HG03442 (cell line): ENCODE data around the gene FGF14.

Source experiments
- ATAC-seq: cut with Tn5 transposase; IDR thresholded peaks from one replicate; pipeline ENCODE4 v1.9.1; 2021; ENCODE audit warnings: mild to moderate bottlenecking, moderate library complexity; ENCODE audit not compliant: unreplicated experiment

FGF14 gene

DNA sequence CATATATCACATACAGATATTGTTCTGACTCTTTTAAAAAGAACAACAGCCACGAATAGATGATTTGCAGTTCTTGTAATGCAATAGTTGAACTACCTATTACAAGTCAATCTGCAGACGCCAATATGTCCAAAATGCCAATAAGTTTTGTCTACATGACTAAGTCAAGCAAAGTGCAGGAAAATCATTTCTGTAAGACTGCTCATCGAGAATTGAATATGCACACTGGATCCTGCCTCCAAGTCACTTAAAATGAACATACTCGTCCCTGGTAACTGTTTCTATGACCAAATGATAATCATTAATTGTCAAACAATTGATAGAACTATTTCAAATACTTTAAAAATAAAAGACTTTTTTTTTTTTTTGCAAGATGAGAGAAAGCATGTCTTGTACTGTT is 573.7 kb downstream of the FGF14 start:
- no peak for ATAC-seq

DNA sequence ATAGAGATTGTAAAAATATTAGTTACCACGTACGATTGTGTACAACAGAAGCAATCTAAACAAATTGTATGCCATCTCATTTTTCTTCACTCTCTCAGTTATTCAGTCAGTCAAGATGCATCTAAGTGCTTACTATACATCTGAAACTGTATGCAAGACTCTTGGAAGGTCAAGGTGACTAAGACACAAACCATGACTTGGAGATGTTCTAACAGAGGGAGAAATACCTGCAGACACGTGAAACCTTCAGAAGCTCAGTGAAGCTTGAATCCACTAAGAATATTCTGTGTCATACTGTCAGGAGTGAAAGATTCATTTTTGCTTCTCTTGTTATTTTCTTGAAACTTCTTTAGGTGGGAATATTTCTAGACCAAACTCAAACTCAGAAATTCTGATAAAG is 584.0 kb downstream of the FGF14 start:
- ATAC-seq: peak; percentile 50

DNA sequence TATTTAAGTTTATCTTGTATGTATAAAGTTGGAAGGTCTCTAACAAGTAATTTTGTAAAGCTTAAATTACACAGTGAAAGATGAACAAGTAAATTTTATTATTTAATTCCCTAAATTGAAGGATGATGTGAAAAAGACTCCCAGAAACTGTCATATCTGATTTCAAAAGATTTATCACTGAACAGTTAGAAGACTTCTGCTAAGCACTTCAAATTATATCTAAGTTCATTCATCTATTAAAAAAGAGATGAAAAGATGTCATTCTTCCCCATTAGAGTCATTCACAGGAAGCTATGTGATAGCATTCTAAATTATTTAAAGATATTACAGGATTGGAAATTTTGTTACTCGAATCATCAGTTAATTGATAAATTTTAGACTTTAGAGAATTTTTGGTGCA is 590.0 kb downstream of the FGF14 start:
- ATAC-seq: no peak

DNA sequence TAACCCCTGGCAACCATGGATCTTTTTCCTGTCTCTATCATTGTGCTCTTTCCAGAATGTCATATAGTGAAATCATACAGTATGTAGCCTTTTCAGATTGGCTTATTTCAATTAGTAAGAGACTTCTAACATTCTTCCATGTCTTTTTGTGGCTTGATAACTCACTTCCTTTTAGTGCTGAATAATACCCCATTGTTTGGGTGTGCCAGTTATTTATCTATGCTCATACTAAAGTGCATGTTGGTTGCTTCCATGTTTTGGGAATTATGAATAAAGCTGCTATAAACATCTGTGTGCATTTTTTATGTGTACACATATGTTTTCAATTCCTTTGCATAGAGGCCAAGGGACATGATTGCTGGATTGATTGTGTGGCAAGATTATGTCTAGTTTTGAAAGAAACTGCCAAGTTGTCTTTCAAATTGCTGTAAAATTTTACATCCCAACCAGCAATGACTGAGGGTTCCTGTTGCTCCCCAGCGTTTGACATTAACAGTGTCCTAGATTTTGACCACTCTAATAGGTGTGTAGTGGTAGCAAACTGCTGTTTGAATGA is 590.5 kb downstream of the FGF14 start:
- no peak for ATAC-seq

DNA sequence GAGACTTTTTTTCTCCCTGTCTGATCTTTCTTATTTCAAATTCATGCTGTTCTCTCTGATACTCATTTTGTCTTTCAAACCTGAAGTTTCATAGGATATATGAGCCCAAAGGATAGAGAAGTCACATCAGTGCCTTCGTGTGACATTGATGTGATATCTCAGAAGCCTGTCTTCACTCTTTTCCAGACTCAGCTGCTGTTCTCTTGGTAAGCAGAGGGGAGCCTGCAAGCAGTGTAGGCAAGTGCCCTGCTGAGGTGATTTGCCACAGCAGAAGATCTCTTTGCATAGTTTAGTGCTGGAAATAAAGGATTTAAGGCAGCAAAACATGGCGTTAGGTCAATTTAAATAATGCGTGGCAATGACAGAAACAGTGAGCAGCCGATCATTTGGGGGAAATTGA is 602.7 kb downstream of the FGF14 start:
- no peak for ATAC-seq

DNA sequence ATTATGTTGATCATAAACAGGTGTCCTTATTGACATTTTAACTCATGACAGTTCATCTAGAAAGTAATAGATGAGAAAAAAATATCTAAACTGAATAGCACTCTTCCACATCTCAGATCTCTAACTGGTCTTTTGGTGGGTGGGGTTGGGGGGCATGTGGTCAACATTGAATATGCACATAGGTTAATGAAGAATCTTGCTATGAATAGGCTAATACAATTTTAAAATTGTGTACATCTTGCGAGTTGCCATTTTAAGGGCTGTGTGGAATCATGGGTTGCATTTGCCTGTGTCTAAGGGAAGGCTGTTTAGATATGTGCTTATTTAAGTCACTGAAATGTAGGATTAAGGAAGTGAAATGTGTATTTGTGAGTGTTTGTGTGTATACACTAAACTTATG is 603.4 kb downstream of the FGF14 start:
- no peak for ATAC-seq

DNA sequence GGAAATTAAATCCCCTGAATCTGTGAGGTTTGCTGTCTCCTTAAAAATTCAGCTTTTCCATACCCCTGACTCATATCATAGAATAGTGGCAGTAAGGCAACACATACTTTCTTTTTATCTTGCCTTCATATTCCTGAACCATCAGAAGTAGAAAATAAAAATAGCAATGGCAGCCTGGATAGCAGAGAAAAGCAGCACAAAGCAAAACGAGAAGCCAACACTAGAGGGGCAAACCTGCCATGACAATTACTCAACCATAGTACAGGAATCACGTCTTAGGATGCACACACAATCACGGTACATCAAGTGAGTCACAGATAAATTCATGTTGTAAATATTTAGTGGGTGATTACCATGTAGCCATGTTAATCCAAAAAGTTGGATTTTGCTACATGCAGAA is 606.4 kb downstream of the FGF14 start:
- ATAC-seq: no peak

DNA sequence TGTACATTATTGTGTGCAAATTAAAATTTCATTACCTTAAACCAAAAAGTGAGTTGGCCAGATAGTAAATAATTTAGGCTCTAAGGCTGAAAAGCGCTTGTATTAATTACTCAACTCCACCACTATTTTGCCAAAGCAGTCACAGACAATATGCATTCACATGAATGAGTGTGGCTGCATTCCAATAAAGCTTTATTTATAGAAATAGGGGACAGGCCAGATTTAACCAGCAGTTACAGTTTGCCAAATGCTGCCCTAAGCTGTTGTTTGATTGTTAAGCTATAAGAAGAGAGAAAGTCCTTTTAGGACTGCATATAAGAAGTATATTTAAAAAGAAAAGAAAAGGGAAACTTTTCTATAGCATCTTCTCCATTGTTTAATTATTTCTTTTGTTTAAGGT is 606.8 kb downstream of the FGF14 start:
- no peak for ATAC-seq

DNA sequence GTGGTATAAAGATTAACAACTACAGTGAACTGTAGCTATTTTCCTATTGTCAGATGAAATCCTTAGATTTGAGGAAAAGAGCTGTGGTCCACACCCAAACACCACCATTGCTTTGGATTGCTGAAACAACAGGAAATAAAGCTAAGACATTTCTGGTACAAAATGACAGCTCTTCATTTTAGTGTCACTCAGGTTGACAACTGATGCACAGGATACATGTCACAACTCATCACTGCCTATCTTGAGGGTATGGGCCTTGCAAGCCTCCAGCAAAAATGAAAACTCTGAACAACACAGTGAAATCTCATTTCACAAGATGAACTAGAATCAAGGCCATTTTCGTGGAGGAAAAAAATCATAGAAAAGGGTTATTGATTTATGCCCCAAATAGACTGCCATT is 609.7 kb downstream of the FGF14 start:
- ATAC-seq: no peak

DNA sequence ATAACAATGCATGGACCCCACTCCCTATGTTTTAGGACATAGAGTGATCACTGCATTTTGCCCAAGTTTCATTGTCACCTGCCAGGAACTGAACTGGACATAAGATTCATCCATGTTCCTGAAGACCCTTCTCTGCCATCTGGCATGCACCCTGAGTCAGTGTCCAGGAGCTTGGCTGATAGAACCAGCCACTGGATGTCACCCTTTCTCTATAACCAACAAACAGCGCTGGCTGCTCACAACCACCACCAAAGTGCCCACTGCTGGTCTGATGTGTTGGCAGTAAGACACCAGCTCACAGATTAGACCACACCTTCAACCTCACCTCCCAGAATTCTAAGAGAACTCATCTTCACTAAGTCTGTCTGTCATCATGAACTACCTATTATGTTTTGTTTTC is 616.0 kb downstream of the FGF14 start:
- ATAC-seq: no peak

DNA sequence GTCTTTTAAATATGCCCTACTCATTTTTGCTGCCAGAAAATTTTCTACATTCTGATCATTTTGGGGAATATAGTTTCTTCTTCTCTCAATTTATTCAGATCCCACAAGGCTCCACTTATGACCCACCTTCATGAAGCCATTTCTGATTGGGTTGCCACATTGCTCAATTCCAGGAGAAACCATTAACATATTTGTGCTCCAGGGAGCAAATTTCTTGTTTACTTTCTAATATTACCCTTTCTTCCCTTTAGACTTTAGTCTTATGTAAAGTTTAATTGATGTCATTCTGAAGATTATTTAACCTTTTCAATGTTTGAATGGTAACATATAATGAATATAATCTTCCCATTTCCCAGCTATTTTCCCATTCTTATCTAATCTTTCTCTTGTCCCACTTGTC is 617.5 kb downstream of the FGF14 start:
- no peak for ATAC-seq

DNA sequence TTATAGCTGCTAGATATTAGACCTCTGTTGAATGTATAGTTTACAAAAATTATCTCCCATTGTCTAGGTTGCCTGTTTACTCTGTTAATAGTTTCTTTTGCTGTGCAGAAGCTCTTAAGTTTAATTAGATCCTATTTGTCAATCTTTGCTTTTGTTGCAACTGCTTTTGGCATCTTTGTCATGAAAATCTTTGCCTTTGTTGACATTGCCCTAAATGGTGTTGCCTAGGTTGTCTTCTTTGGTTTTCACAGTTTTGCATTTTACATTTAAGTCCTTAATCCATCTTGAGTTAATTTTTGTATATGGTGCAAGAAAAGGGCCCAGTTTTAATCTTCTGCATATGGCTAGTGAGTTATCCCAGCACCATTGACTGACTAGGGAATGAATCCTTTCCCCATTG is 618.3 kb downstream of the FGF14 start:
- no peak for ATAC-seq

DNA sequence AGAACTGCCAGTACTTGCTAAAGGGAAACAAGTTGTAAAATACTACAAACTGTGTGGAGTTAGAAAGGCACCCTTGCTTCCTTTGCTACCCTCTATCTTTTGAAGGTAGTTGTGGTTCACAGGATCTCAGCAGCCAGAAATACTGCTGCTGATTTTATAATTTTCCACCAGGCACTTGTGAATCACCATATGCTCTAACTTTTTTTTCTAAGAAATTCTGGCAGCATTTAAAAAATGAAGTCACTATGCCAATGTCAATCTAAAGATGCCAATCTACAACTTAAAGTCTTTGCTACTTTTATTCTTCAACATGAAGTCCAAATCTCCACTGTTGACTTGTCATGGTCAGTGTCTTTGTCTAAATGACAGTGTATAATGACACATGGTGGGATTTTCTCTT is 621.6 kb downstream of the FGF14 start:
- no peak for ATAC-seq

DNA sequence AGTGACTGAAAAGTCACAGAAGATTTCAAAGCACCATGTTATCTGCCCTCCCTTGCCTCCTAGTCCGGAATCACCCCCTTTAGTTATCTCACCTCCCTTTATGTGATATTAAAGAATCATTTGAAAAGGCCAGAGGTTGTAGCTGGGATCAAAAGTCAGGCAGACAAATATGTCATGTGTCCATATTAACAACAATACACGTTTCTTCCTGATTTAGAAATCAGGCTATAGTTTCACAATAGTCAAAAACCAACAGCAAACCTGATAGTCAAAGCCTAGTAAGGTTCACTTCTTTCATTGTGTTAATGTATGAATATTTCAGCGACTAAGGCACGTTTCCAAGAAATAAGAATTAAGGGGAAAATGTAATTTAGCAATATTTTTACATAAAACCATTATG is 622.7 kb downstream of the FGF14 start:
- no peak for ATAC-seq

DNA sequence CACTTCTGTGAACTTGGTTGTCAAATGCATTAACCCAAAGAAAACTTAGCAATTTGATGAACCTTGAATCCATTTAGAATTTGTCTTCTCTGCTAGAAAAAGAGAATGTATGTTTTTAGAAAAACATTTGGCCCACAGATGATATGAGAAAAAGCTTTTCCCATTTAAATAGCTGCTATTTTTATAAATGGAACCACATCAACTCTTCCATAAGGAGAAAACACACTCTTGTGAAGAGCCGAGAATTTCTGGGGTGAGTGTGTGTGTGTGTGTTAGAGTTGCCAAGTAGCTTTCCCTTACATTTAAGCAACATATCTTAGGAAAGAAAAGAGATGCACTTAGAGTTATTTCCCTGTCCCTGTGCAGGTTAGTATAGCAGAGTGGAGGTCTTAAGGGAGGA is 626.6 kb downstream of the FGF14 start:
- ATAC-seq: no peak

DNA sequence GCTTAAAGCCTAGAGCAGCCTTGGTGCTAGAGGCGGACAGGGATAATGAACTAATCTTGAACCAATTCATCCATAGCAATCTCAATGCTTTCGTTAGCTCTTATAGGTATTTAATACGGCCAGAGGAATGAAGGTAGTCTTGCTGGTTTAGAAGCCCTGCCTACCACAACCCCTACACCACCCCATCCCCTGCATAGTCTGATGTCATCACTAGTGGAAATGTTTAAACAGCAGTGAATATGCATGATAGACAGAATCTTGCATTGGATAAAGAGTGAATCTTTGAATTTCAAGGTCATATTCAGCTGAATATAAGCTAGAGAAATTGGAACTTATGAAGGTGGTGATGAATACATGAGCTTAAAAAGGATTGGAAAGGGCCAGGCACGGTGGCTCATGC is 627.5 kb downstream of the FGF14 start:
- ATAC-seq: no peak

DNA sequence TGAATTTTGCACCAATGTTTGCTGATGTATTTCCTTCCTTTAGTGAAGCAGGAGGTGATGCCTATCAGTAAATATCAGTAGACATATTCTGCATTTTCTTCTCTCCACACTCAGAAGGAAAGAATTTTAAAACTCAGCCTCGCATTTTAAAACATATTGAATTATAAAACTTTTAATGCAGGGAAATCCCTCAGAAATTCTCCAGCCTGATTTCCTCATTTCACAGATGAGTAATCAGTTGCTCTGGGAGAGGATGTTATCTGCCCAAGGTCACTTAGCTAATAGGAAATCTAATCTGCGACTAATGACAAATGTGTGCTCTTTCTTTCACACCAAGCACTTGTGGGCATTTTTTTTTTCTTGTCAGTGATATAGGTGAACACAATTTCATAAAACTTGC is 628.8 kb downstream of the FGF14 start:
- no peak for ATAC-seq

DNA sequence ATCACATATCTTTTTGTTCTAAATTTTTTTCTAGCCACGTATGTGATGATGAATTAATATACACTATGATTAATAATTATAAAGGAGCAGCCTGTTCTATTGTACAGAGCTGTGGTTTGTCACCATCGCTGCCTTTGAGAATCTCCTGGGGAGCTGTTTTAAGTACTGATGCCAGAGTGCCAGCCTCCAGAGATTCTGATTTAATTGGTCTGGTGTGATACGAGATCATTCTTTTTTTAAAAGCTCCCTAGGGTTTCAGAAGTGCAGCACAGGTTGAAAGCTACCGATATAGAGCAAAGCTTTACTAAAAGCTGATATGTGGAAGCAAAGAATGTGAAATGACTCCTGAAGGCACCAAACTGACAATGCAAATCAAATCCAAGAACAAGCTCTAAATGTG is 634.7 kb downstream of the FGF14 start:
- ATAC-seq: no peak

DNA sequence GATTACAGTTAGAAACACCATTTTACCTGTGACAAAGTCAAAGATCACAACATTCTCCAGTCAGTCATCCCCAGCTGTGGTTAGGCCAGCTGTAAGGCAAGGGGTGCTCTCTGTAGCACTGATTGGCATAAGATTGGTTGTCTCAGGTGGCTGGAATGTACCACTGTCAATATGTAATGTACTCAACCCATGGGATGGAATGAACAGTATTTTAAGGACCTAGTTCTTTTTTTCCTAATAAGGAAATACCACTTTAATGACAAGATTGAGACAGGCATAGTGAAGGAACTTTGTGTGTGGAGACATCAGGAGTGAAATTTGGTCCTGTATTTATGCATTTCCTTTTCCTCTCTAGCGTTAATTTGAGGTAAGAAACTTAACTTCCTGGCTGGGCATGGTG is 638.7 kb downstream of the FGF14 start:
- no peak for ATAC-seq

DNA sequence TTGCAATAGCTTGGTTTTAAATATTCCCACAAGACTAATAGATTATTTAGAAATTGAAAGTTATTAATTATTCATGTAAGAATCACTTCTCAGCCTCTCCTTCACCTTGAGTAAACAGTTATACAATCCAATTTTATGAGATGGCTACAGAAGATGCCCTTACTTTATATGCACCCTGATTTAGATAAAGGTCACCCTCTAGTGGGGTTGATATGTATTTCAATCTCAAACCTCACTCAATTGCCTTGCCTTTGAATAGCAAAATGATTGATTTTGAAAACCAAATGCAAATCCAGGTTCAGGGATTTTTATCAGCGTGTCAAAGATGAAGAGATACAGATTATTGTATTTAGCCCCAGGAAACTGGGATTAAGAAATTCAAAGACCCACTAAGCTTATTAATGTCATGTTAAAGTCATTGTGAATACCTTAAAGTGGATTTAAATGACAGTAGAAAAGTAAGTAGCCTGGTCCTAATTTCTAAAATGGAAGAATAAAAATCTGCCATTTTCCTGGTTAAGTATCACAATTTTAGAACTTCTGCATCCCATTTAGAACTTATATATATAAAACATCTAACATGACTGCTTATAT is 644.3 kb downstream of the FGF14 start:
- ATAC-seq: peak; percentile 92

DNA sequence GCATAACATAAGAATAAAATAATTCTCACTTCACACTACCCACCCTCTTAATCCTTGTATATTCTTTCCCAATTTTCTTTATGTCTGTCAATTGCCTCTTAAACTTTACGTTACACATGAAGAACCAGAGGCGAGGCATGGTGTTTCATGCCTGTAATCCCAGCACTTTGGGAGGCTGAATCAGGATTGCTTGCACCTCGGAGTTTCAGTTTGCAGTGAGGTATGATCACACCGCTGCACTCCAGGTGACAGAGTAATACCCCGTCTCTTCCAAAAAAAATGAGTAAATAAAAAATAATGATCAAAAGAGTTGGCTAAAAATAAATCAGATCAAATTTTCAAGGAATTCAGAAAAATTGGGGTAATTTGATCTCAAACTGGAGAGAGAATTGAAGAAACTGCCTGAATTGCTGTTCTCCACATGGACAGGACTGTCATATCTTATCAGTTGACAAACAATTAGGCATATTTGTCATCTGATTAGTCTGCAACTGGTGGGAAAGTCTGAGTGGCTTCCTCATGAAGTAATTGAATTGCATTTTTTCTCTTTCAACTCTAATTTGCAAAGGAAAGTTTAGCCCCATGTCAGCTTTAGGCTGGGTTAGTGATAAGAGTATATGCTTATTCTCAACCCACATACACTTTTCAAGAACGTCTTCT is 646.5 kb downstream of the FGF14 start:
- no peak for ATAC-seq

DNA sequence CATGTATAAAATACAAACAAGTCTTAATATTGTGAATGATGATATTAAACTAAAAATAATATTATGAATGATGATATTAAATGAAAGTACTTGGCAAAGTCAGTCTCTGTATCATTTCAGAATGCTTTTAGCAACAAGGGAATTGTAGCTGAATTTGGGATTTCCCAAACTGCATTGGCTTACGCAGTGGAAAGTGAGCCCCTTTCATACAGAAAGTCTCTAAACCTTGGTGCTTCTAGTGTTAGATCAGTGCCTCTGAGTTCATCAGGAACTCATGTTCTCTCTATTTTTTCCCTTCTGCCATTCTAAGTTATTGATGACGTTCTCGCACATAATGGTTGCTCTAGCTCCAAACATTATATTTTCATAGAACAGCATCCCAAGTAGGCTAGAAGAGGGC is 649.4 kb downstream of the FGF14 start:
- no peak for ATAC-seq

DNA sequence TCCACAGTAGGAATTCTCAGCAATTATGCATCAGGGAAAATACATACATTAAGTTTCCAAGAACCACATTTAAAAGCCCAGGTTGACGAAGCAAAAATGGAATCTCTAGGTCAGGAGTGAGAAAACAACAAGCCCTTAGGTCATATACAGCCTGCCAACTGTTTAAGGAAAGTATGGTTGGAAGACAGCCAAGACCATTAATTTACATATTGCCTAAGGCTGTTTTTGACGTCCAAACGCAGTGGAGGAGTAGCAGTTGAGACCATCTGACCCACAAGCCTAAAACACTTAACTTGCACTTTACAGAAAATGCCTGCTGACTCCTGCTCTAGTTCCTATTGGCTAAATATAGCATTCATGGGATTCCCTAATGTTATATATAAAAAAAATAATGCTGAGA is 650.4 kb downstream of the FGF14 start:
- peak; percentile 60 for ATAC-seq
